Neutrophil (primary cell): Measurements from ENCODE around the gene RNGTT.

Experiments used
- H3K27ac ChIP-seq: fragments of 200-600 bp; sonication (generic); 2 replicates; pipeline ENCODE4 v1.5.1; 2016; ENCODE audit warnings: mild to moderate bottlenecking, moderate library complexity
- H3K27me3 ChIP-seq: fragments of 200-600 bp; sonication (generic); 2 replicates; pipeline ENCODE4 v1.6.0; 2016; ENCODE audit warnings: mild to moderate bottlenecking
- H3K36me3 ChIP-seq: fragments of 200-600 bp; sonication (generic); 2 replicates; pipeline ENCODE4 v1.5.1; 2017
- H3K4me1 ChIP-seq, 2 experiments: fragments of 200-600 bp in 1 of 2; sonication (generic) in 1 of 2; 1 replicate in 1 of 2; 2 replicates in 1 of 2; pipeline versions ENCODE4 v1.5.1 to v1.6.1; 2013 to 2016; ENCODE audit warnings: low read depth in 1 of 2, low read length in 1 of 2, mild to moderate bottlenecking in 1 of 2, moderate library complexity in 1 of 2; ENCODE audit not compliant: control insufficient read depth in 1 of 2, insufficient read depth in 1 of 2
- H3K4me3 ChIP-seq, 2 experiments: fragments of 200-600 bp in 1 of 2; sonication (generic) in 1 of 2; 1 replicate in 1 of 2; 2 replicates in 1 of 2; pipeline ENCODE4 v1.5.1; 2013 to 2016; ENCODE audit warnings: low read depth in 1 of 2, low read length in 1 of 2, mild to moderate bottlenecking in 1 of 2, moderate library complexity in 1 of 2
- H3K9me3 ChIP-seq: fragments of 200-600 bp; sonication (generic); 2 replicates; pipeline ENCODE4 v1.5.1; 2016
- CTCF ChIP-seq: fragments of 200-600 bp; sonication (generic); IDR thresholded peaks from 2 replicates; pipeline ENCODE4 v1.5.1; 2016; ENCODE audit warnings: antibody characterized with exemption

RNGTT gene

GRCh38 chr6:88963139-88964090 is at the start of gene RNGTT:
TSS of gene RNGTT (minus strand) at chr6:88963618. CDS start at chr6:88963409, 209 bp downstream.
- peak within 1 kb of the TSS; percentile 80 to 98 for H3K4me3 ChIP-seq
- H3K36me3 ChIP-seq: no peaks in the 10 kb centered on the region
- no peaks in the 10 kb centered on the region for H3K27me3 ChIP-seq
- peaks cover 12 to 13% of the 10 kb centered on the region in 2 experiments for H3K4me1 ChIP-seq
- peak within 1 kb of the TSS; percentile 80 for H3K27ac ChIP-seq
- peak; percentile 36 for TF ChIP-seq CTCF
- peaks cover 10% of the 10 kb centered on the region for H3K9me3 ChIP-seq

GRCh38 chr6:89011436-89011835 is 48.0 kb upstream of the RNGTT start:
- Histone ChIP-seq H3K36me3 (no peaks in the 10 kb centered on the region), H3K4me3 (no peak overlapping the region), H3K4me1 (peaks cover 11 to 27% of the 10 kb centered on the region in 2 experiments), H3K9me3 (no peaks in the 10 kb centered on the region), H3K27me3 (no peaks in the 10 kb centered on the region), H3K27ac (no peak overlapping the region)
- no peak for TF ChIP-seq CTCF

- TF ChIP-seq CTCF: no peak
- Histone ChIP-seq H3K27ac (no peak overlapping the region), H3K4me1 (peaks cover 11 to 27% of the 10 kb centered on the region in 2 experiments), H3K27me3 (no peaks in the 10 kb centered on the region), H3K36me3 (no peaks in the 10 kb centered on the region), H3K4me3 (no peak overlapping the region), H3K9me3 (no peaks in the 10 kb centered on the region)
These were observed 47.4 kb upstream of the RNGTT start for GRCh38 chr6:89010825-89011224.

GRCh38 chr6:89009624-89010059 is 46.2 kb upstream of the RNGTT start:
- Histone ChIP-seq H3K27me3 (no peaks in the 10 kb centered on the region), H3K36me3 (no peaks in the 10 kb centered on the region), H3K9me3 (no peaks in the 10 kb centered on the region), H3K4me1 (peaks cover 11 to 27% of the 10 kb centered on the region in 2 experiments), H3K4me3 (no peak overlapping the region), H3K27ac (peak overlapping the region; percentile 59)
- TF ChIP-seq CTCF: no peak

GRCh38 chr6:89008815-89009374 is 45.5 kb upstream of the RNGTT start:
- Histone ChIP-seq H3K4me1 (peaks cover 11 to 27% of the 10 kb centered on the region in 2 experiments), H3K36me3 (no peaks in the 10 kb centered on the region), H3K27me3 (no peaks in the 10 kb centered on the region), H3K9me3 (no peaks in the 10 kb centered on the region), H3K4me3 (no peak overlapping the region), H3K27ac (no peak overlapping the region)
- no peak for TF ChIP-seq CTCF
